Frontal cortex (tissue), 4 donors: ENCODE measurements around the gene DAGLA. TPM values are rescaled to one million over a fixed set of nuclear protein-coding genes. Genes with fewer than 3 reads are reported as not detected.
"Not testable (repeated sequence)": the region's sequence is repeated elsewhere in the genome, so short reads cannot be mapped to it uniquely, and the experiment has no call there.

Experiments
- DNase-seq, 2 donors: peaks; one replicate each; pipeline ENCODE4 v3.0.0; 2012; ENCODE audit warnings: low spot score in 2 of 2
- FAIRE-seq: peaks from 2 replicates; lab custom pipeline; 2012; peaks lifted over from hg19 to GRCh38; lab: Jason Lieb, UNC
- total RNA-seq: library from RNA; depleted of rRNA; stranded (reverse); fragments of >200 nt; gene quantifications from one replicate; pipeline ENCODE4 v1.2.3, GENCODE V29; 2014
- donor health status: control.
- donor health status: control.
- donor health status: control.

The DAGLA gene
- total RNA-seq, 1 donor from 2014 or later: 4.9 TPM

- FAIRE-seq (no peak), DNase-seq (no peak)
These were observed 20.6 kb upstream of the DAGLA start for GRCh38 chr11:61659413-61660196.

GRCh38 chr11:61660997-61661396 lies 19.2 kb upstream of the DAGLA start:
- FAIRE-seq, DNase-seq: not testable (repeated sequence)

GRCh38 chr11:61666684-61667297 lies 13.4 kb upstream of the DAGLA start:
- FAIRE-seq (no peak), DNase-seq (no peak)

GRCh38 chr11:61667684-61668305 lies 12.4 kb upstream of the DAGLA start:
- DNase-seq (no peak), FAIRE-seq (no peak)

- DNase-seq (no peak), FAIRE-seq (no peak)
These were observed 10.8 kb upstream of the DAGLA start for GRCh38 chr11:61669417-61669816.

- DNase-seq (no peak), FAIRE-seq (no peak)
These were observed 9.6 kb upstream of the DAGLA start for GRCh38 chr11:61670626-61671025.

- DNase-seq (no peak), FAIRE-seq (no peak)
These were observed 8.7 kb upstream of the DAGLA start for GRCh38 chr11:61671527-61671926.

GRCh38 chr11:61673946-61674467 lies 6.2 kb upstream of the DAGLA start:
- DNase-seq, FAIRE-seq: not testable (repeated sequence)

- FAIRE-seq: no peak
- no peak for DNase-seq
These were observed 4.4 kb upstream of the DAGLA start for GRCh38 chr11:61675826-61676225.

GRCh38 chr11:61679296-61679695 lies 895 bp upstream of the DAGLA start:
- FAIRE-seq: no peak
- DNase-seq: no peak

- FAIRE-seq: no peak
- no peak for DNase-seq
These were observed 531 bp downstream of the DAGLA start for GRCh38 chr11:61680622-61681221.

GRCh38 chr11:61682093-61682732 lies 2.0 kb downstream of the DAGLA start:
- FAIRE-seq (no peak), DNase-seq (no peak)

GRCh38 chr11:61682906-61683675 lies 2.9 kb downstream of the DAGLA start:
- DNase-seq (no peak), FAIRE-seq (no peak)

- FAIRE-seq: no peak
These were observed 4.0 kb downstream of the DAGLA start for GRCh38 chr11:61683961-61684869.

GRCh38 chr11:61684870-61685616 lies 4.9 kb downstream of the DAGLA start:
- FAIRE-seq (no peak), DNase-seq (no peak)

More at GRCh38 chr11:61683961-61684869, 4.0 kb downstream of the DAGLA start:
- DNase-seq: no peak

GRCh38 chr11:61685617-61685967 lies 5.4 kb downstream of the DAGLA start:
- FAIRE-seq: no peak
- no peak for DNase-seq

- DNase-seq: no peak
- FAIRE-seq: no peak
These were observed 5.9 kb downstream of the DAGLA start for GRCh38 chr11:61686066-61686465.

GRCh38 chr11:61686469-61686868 lies 6.3 kb downstream of the DAGLA start:
- FAIRE-seq: no peak
- no peak for DNase-seq
